Neuronal stem cell (in vitro differentiated cells): ENCODE data around the gene C11orf21.

Experiments
- DNase-seq: peaks from one replicate; pipeline ENCODE4 v3.0.0-alpha.2; 2013; ENCODE audit warnings: low spot score
- H2AFZ ChIP-seq: one replicate; pipeline ENCODE4 v1.6.1; 2013; ENCODE audit warnings: mild to moderate bottlenecking, low read length, inconsistent platforms
- H2AK5ac ChIP-seq: 2 replicates; pipeline ENCODE4 v1.6.1; 2013; ENCODE audit warnings: low read depth, mild to moderate bottlenecking, inconsistent platforms, low read length, moderate library complexity, mixed read lengths
- H2BK120ac ChIP-seq: 2 replicates; pipeline ENCODE4 v1.6.1; 2013; ENCODE audit warnings: low read depth, mild to moderate bottlenecking, inconsistent platforms, low read length, moderate library complexity, mixed read lengths
- H2BK12ac ChIP-seq: one replicate; pipeline ENCODE4 v1.6.1; 2013; ENCODE audit warnings: low read length, inconsistent platforms
- H2BK15ac ChIP-seq: 2 replicates; pipeline ENCODE4 v1.6.1; 2013; ENCODE audit warnings: mild to moderate bottlenecking, low read length, inconsistent platforms, mixed read lengths
- H2BK5ac ChIP-seq: one replicate; pipeline ENCODE4 v1.6.1; 2013; ENCODE audit warnings: inconsistent platforms, mild to moderate bottlenecking, low read length, moderate library complexity
- H3K14ac ChIP-seq: one replicate; pipeline ENCODE4 v1.6.1; 2013; ENCODE audit warnings: low read length, inconsistent platforms
- H3K18ac ChIP-seq: 2 replicates; pipeline ENCODE4 v1.6.1; 2013; ENCODE audit warnings: low read length, inconsistent platforms
- H3K23ac ChIP-seq: 2 replicates; pipeline ENCODE4 v1.6.1; 2013; ENCODE audit warnings: low read depth, mild to moderate bottlenecking, mixed read lengths, low read length, inconsistent platforms; ENCODE audit not compliant: poor library complexity
- H3K27ac ChIP-seq: replicated peaks from 3 replicates; pipeline ENCODE4 v1.5.1; 2013; ENCODE audit warnings: low read length, inconsistent platforms
- H3K27me3 ChIP-seq, 3 experiments: 2 replicates each; pipeline ENCODE4 v1.6.1; 2013; ENCODE audit warnings: low read length in 3 of 3, mild to moderate bottlenecking in 2 of 3, inconsistent platforms in 1 of 3, low read depth in 1 of 3, mixed read lengths in 1 of 3, moderate library complexity in 1 of 3; ENCODE audit not compliant: control insufficient read depth in 3 of 3, insufficient read depth in 3 of 3
- H3K36me3 ChIP-seq, 2 donors: replicated peaks in 1 of 2; 2 replicates each; pipeline ENCODE4 v1.6.1; 2013; ENCODE audit warnings: low read length in 2 of 2; ENCODE audit not compliant: control insufficient read depth in 2 of 2, insufficient read depth in 2 of 2
- H3K4ac ChIP-seq: 2 replicates; pipeline ENCODE4 v1.6.1; 2013; ENCODE audit warnings: inconsistent platforms, mild to moderate bottlenecking, low read length, moderate library complexity
- H3K4me1 ChIP-seq, 2 donors: 1 replicate in 1 of 2; 2 replicates in 1 of 2; pipeline ENCODE4 v1.6.1; 2013; ENCODE audit warnings: low read length in 2 of 2, low read depth in 1 of 2; ENCODE audit not compliant: control insufficient read depth in 2 of 2, insufficient read depth in 1 of 2
- H3K4me2 ChIP-seq: one replicate; pipeline ENCODE4 v1.6.1; 2013; ENCODE audit warnings: mild to moderate bottlenecking, low read length, inconsistent platforms; ENCODE audit not compliant: insufficient read depth, poor library complexity, severe bottlenecking
- H3K4me3 ChIP-seq, 2 donors: 2 replicates each; pipeline ENCODE4 v1.5.1; 2013; ENCODE audit warnings: low read length in 2 of 2, mild to moderate bottlenecking in 2 of 2, inconsistent platforms in 1 of 2, moderate library complexity in 1 of 2
- H3K79me1 ChIP-seq: one replicate; pipeline ENCODE4 v1.6.1; 2013; ENCODE audit warnings: low read depth, mild to moderate bottlenecking, inconsistent platforms, low read length, moderate library complexity
- H3K9ac ChIP-seq: one replicate; pipeline ENCODE4 v1.6.1; 2013; ENCODE audit warnings: mild to moderate bottlenecking, low read depth, low read length, inconsistent platforms; ENCODE audit not compliant: poor library complexity
- H3K9me3 ChIP-seq, 2 donors: replicated peaks in 1 of 2; 2 replicates each; pipeline versions ENCODE3 to v1.6.1; 2013; ENCODE audit warnings: low read length in 2 of 2, mild to moderate bottlenecking in 2 of 2, inconsistent platforms in 1 of 2, low read depth in 1 of 2, mixed read lengths in 1 of 2, moderate library complexity in 1 of 2; ENCODE audit not compliant: control insufficient read depth in 2 of 2, insufficient read depth in 1 of 2
- H4K8ac ChIP-seq: one replicate; pipeline ENCODE4 v1.6.1; 2013; ENCODE audit warnings: low read depth, mild to moderate bottlenecking, inconsistent platforms, low read length, moderate library complexity
- H4K91ac ChIP-seq: one replicate; pipeline ENCODE4 v1.6.1; 2013; ENCODE audit warnings: low read length, low read depth, mild to moderate bottlenecking, inconsistent platforms; ENCODE audit not compliant: poor library complexity
- WGBS, 2 donors: extraction: QIAGEN DNeasy Blood & Tissue Kit; methylation state at CpG; one replicate each; pipeline ENCODE4 v1.1.7; 2013; ENCODE audit warnings: missing lambda C conversion rate in 2 of 2, mixed read lengths in 1 of 2; ENCODE audit not compliant: insufficient read length in 2 of 2, insufficient replicate concordance in 1 of 2; ENCODE audit errors: extremely low coverage in 2 of 2; 5-methylcytosine and 5-hydroxymethylcytosine counted together

The C11orf21 gene

DNA sequence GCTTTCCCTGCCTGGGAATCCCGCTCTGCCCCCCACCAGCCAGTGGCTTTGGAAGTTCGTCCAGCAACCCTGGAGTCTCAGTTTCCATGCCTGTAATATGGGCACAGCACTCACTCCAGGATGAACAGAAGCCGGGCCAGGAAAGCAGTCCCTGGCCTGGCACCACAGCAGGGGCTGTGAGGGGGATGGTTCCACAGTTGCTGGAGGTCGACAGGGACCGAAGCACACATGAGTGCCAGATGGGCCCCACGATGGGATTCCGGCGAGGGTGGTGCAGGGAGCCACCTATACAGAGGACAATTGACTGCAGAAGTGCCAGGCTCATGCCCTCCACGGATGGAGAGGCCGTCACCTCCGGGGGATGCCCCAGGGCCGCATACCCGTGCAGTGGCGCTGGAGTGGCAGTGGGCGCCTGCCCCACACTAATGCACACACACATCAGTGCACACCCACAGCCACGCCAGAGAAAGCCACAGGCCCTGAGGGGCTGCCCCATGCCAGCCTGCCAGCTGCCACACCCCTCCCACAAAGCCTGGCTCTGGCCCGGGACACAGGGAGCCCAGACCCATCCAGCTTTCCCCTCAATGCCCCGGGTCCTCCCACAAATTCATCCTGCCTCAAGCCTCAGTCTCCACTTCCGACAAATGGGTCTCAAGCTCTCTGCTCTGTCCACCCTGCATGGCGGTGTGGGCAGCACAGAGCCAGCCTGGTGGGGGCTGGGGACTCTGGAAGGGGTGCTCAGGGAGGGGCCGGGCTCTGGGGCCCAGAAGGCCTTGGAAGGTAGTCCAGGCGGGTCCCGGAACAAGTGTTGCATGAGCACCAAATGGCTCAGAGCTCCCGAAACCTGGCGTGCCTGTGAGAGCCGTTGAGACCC is 41.0 kb downstream of the C11orf21 start:
- Histone ChIP-seq H2AK5ac (peak overlapping the region; percentile 86), H3K9ac (no peak overlapping the region), H3K14ac (peak overlapping the region; percentile 38), H3K18ac (peak overlapping the region; percentile 80), H2AFZ (no peak overlapping the region), H3K4me3 (no peak overlapping the region), H3K79me1 (no peaks in the 10 kb centered on the region), H3K4me1 (peaks cover 0 to 6% of the 10 kb centered on the region in 2 donors), H2BK120ac (no peak overlapping the region), H3K4ac (peak overlapping the region; percentile 76), H3K23ac (peak overlapping the region; percentile 85), H2BK15ac (peak overlapping the region; percentile 64), H3K36me3 (no peaks in the 10 kb centered on the region), H4K91ac (no peak overlapping the region), H4K8ac (no peak overlapping the region), H3K27me3 (peaks cover 0 to 34% (median 6%) of the 10 kb centered on the region in 3 experiments), H2BK12ac (no peak overlapping the region), H2BK5ac (peak overlapping the region; percentile 24), H3K27ac (no peak overlapping the region), H3K9me3 (peaks cover 0 to 1% of the 10 kb centered on the region in 2 donors), H3K4me2 (no peak overlapping the region)
- DNase-seq, result no peak
- no CpG with 5 or more reads among the region's 26 CpGs for WGBS, 2 donors

DNA sequence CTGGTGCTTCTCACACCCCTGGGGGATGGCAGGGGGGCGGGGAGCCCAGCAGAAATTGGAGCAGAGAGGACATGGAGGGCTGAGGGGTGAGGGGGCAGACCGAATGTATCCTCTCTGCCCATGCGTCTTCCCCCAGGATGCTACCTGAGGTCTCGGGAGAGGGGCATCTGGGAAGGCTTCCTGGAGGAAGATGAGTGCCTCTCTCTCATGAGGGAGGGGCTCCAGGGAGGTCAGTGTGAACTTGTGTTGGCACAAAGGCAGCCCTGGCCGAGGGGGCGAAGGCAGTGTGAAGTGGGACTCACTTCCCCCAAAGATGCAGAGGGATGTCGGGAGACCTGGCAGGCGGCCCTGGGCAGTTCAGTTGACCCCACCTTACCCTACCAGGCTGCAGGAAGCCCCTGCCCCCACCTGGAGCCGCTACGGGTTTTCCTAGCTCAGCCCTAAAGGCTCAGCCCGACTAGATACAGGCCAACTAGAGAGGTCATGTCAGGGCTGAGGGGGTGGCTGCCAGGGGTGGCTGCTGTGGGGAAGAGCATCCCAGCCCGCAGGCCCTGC is 41.7 kb downstream of the C11orf21 start:
- Histone ChIP-seq H3K4me1 (peaks cover 0 to 6% of the 10 kb centered on the region in 2 donors), H3K27me3 (peaks cover 0 to 28% (median 4%) of the 10 kb centered on the region in 3 experiments), H3K4me2 (no peak overlapping the region), H3K79me1 (no peaks in the 10 kb centered on the region), H2BK5ac (no peak overlapping the region), H2AK5ac (peak overlapping the region; percentile 86), H3K14ac (peak overlapping the region; percentile 56), H2AFZ (no peak overlapping the region), H2BK120ac (no peak overlapping the region), H2BK15ac (peak overlapping the region; percentile 64), H3K36me3 (no peaks in the 10 kb centered on the region), H3K27ac (no peak overlapping the region), H4K8ac (no peak overlapping the region), H3K9ac (no peak overlapping the region), H3K4ac (no peak overlapping the region), H3K9me3 (peaks cover 0 to 1% of the 10 kb centered on the region in 2 donors), H4K91ac (no peak overlapping the region), H2BK12ac (no peak overlapping the region), H3K4me3 (no peak overlapping the region), H3K23ac (peak overlapping the region; percentile 12), H3K18ac (peak overlapping the region; percentile 76)
- no CpG with 5 or more reads among the region's 12 CpGs for WGBS, 2 donors
- no peak for DNase-seq

DNA sequence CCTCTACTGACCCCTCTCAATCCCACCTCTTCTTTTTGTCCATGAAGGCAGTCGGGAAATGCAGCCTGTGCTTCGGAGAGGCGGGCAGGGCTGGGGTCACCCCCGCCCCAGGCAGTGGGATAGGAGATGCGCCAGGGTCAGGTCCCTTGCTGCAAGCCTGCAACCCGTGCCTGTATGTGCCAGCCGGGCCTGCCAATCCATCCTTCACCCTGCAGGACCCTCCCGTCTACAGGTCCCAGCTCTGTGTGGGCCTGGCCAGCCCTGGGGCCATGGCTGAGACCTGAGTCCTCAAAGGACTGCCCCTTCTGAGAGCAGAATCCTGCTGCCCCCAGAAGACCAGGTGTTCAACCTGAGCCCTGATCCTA is 42.3 kb downstream of the C11orf21 start:
- no CpG with 5 or more reads among the region's 8 CpGs for WGBS, 2 donors
- Histone ChIP-seq H2BK120ac (no peak overlapping the region), H3K4me1 (peaks cover 0 to 6% of the 10 kb centered on the region in 2 donors), H3K27ac (no peak overlapping the region), H3K14ac (no peak overlapping the region), H3K4me3 (no peak overlapping the region), H2BK15ac (no peak overlapping the region), H2AFZ (no peak overlapping the region), H3K27me3 (peaks cover 0 to 23% (median under 1%) of the 10 kb centered on the region in 3 experiments), H3K23ac (no peak overlapping the region), H4K8ac (no peak overlapping the region), H4K91ac (no peak overlapping the region), H3K4me2 (no peak overlapping the region), H3K18ac (peak overlapping the region; percentile 57), H3K4ac (peak overlapping the region; percentile 89), H3K79me1 (no peaks in the 10 kb centered on the region), H3K36me3 (no peaks in the 10 kb centered on the region), H3K9ac (no peak overlapping the region), H2BK12ac (no peak overlapping the region), H2AK5ac (peak overlapping the region; percentile 75), H2BK5ac (no peak overlapping the region), H3K9me3 (peaks cover 0 to 1% of the 10 kb centered on the region in 2 donors)
- no peak for DNase-seq
